SU-DHL-6 (cell line): ENCODE measurements around the gene WWTR1.

Source experiments
- EZH2phosphoT487 ChIP-seq: fragments of 200-600 bp; sonication (generic), shearing (Covaris generic); conservative IDR thresholded peaks from 2 replicates; pipeline ENCODE4 v1.6.1; 2018; ENCODE audit warnings: mild to moderate bottlenecking, antibody characterized with exemption, low read length, moderate library complexity, mixed read lengths
- TF ChIP-seq, protein P1 (sequence below): fragments of 200-600 bp; sonication (generic); IDR thresholded peaks from one replicate; pipeline ENCODE4 v1.5.1; 2017; ENCODE audit warnings: antibody characterized with exemption, mild to moderate bottlenecking, low read length, moderate library complexity; ENCODE audit not compliant: insufficient read depth, poor library complexity, severe bottlenecking

DNA sequence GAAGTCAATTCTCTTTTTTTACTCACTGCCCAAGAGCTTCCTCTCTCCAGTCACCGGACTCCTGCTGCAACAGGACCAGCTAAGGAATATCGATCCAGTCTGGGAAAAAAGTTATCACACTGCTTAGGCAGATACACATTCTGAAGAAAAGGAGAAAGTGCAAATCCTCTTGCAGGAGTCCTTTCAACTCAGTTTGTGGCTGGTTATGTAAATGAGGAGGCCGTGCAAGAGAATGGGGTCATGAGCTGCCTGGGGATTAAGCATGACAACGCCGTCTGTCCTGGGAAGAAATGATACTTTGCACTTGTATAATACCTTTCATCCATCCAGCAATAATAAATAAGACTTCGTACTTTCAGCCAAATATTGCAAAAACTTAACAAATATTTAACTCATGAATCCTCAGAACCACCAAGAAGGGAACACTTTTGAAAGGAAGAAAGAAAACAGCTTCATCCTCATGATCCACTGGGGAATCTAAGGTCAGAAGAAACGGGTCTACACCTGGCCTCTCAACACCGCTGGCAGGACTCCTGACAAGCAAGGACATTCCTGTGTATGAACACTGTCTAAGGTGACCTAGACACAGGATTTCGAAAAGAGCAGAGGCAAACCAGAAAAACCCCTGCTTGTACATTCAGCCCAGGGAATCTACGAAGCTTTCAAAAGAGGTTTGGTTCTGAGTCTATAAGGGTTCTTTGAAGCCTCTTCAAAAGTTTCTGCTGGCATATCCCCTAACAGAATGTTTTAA is 13.1 kb upstream of the WWTR1 start:
- TF ChIP-seq, protein P1, sequence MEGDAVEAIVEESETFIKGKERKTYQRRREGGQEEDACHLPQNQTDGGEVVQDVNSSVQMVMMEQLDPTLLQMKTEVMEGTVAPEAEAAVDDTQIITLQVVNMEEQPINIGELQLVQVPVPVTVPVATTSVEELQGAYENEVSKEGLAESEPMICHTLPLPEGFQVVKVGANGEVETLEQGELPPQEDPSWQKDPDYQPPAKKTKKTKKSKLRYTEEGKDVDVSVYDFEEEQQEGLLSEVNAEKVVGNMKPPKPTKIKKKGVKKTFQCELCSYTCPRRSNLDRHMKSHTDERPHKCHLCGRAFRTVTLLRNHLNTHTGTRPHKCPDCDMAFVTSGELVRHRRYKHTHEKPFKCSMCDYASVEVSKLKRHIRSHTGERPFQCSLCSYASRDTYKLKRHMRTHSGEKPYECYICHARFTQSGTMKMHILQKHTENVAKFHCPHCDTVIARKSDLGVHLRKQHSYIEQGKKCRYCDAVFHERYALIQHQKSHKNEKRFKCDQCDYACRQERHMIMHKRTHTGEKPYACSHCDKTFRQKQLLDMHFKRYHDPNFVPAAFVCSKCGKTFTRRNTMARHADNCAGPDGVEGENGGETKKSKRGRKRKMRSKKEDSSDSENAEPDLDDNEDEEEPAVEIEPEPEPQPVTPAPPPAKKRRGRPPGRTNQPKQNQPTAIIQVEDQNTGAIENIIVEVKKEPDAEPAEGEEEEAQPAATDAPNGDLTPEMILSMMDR, result no peak
- TF ChIP-seq EZH2phosphoT487, result no peak
